Stimulated activated CD4-positive, alpha-beta T cell treated with anti-CD3 and anti-CD28 coated beads, TNF-alpha, amount 100 ng/mL, for 1 hour (primary cell): Measurements from ENCODE around the gene PNLIPRP3.

Experiments
- DNase-seq, 3 donors: peaks; one replicate each; pipeline ENCODE4 v3.0.0-alpha.2; 2020; ENCODE audit warnings: low read depth in 3 of 3, low spot score in 1 of 3

Gene PNLIPRP3

DNA sequence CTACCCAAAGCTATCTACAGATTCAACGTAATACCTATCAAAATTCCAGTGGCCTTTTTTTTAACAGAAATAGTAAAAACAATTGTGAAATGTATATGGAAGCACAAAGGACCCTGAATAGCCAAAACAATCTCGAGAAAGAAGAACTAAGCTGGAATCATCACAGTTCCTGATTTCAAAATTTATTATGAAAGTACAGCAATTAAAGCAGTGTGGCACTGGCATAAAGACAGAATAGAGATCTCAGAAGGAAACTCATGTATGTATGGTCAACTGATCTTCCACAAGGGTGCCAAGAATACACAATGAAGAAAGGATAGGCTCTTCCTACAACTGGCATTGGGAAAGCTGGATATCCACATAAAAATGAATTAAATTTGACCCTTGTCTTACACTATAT, 23.2 kb downstream of the PNLIPRP3 start:
- no peak for DNase-seq

DNA sequence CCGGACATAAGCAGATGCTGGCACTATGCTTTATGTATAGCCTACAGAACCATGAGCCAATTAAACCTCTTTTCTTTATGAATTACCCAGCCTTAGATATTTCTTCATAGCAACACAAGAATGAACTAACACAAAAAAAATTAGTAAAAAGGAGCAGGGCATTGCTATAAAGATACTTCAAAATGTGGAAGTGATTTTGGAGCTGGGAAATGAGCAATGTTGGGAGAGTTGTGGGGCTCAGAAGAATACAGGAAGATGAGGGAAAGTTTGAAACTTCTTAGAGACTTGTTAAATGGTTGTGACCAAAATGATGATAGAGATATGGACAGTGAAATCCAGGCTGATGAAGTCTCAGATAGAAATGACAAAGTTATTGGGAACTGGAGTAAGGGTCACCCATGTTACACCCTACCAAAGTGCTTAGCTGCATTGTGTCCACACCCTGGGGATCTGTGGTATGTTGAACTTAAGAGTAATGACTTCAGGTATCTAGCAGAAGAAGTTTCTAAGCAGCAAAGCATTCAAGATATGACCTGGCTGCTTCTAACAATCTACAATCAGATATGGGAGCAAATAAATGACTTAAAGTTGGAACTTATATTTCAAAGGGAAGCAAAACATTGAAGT, 24.2 kb downstream of the PNLIPRP3 start:
- DNase-seq = no peak

DNA sequence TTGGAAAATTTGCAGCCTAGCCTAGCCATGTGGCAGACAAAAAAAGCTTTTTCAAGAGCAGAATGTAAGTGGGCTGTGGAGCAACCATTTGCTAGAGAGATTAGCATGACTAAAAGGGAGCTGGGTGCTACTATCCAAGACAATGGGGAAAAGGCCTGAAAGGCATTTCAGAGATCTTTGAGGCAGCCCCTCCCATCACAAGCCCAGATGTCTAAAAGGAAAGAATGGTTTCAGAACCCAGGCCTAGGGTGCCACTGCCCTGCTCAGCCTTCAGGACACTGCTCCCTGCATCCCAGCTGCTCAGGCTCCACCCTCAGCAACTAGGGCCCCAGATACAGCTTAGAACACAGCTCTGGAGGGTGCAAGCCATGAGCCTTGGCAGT, 24.7 kb downstream of the PNLIPRP3 start:
- DNase-seq = no peak

DNA sequence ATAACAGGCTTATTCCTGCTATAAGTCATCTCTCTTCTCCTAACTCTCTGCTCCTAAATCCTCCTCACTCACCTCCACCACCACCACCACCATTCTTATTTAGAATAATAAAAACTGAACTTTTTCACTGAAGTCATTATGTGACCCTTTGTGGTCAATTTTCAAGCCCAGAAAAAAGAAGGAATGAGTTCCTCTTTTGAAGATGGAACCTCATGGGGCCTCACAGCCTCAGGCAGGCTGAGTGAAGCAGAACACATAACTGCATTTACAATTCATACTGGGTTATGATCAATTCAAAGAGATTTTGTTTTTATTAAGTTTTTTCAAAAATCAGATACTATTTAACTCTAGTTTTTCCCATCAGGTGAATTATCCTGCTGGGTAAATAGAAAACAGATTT, 29.8 kb downstream of the PNLIPRP3 start:
- DNase-seq = no peak

- DNase-seq = no peak
Measured at GRCh38 chr10:116460219-116460618, 32.6 kb downstream of the PNLIPRP3 start.

- DNase-seq = no peak
Measured at GRCh38 chr10:116461680-116462079, 34.0 kb downstream of the PNLIPRP3 start.

- no peak for DNase-seq
Measured at GRCh38 chr10:116464257-116464656, 36.6 kb downstream of the PNLIPRP3 start.

DNA sequence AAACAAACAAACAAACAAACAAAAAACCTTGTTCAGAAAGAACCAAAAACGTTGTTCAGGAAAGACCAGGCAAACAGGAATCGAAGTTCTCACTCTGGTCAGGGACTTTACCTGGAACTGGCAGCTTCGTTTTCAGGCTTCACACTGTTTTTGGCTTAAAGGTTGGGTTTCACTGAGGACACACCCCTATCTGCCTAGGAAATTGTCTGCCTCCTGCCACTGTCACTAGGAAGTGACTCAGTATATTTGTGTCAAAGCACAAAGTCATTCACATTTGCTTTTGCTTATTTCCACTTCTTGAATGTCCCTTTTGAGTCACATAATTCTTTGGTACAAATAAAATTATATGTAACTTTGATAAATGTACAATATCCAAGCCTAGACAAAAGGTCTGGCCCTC, 37.9 kb downstream of the PNLIPRP3 start:
- no peak for DNase-seq

DNA sequence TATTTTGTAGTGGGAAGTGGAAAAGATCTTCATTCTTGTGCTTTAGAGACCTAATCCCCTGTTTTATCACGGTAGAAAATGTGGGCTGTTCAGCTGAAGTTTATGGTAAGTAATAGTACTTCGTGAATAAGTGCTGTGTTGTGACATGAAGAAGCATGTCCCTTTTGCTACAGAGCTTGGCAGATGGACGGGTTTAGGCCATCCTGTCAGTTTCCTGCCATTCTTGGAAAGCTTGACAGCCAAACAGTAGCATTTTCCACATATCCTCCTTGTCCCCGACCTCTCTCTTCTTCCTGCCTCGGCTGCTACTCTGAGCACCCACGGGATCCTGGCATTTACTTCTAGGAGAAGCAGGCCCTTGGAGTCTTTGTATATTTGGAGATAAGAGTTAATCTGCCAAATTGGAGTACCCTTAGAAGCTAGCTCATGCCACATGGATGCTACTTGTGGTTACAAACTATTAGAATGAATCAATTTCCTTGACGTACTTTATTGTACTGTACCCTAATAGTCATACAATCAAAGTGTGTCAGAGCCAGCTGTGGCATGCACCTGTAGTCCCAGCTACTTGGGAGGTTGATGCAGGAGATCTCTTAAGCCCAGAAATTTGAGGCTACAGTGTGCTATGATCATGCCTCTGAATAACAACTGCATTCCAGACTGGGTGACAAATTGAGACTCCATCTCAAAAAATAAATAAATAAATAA, 39.2 kb downstream of the PNLIPRP3 start:
- DNase-seq = no peak

- no peak for DNase-seq
Measured at GRCh38 chr10:116469437-116469836, 41.8 kb downstream of the PNLIPRP3 start.

- no peak for DNase-seq
Measured at GRCh38 chr10:116470071-116470470, 42.4 kb downstream of the PNLIPRP3 start.

- no peak for DNase-seq
Measured at GRCh38 chr10:116470768-116471415, 43.2 kb downstream of the PNLIPRP3 start.

- DNase-seq = no peak
Measured at GRCh38 chr10:116472891-116473290, 45.2 kb downstream of the PNLIPRP3 start.

GRCh38 chr10:116475866-116476265, 48.2 kb downstream of the PNLIPRP3 start:
- DNase-seq = no peak

- no peak for DNase-seq
Measured at GRCh38 chr10:116476461-116476860, 48.8 kb downstream of the PNLIPRP3 start.

DNA sequence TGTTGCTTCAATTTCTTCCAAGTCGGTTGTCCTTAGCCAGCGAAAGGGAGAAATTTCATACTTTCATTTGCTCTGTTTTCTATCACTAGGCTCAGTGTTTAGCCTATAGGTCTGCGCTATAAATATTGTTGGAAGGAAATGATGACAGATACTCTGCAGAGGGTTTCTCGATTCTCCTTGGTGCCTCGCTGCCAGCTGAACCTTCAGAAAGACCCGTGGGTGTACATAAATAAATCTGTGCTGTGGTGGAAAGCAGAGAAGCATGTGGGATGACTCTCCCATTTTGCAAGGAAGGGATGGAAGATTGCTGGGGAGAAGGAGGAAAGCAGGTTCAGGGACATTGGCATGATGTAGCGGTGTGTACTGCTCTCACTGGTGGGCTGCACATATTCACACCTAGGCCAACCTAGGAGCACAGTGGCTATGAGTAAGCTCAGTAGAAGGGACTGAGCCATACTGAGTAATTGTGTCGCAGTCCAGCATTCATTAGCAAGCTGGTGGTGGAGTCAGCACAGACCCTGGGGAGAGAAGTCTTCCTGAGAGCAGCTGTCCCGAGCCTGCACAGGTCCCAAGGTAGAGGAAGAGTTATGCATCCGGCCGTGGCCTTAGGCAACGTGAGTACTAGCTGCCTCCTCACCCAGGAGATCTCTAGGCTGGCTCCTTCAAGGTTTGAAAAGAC, 50.5 kb downstream of the PNLIPRP3 start:
- no peak for DNase-seq

GRCh38 chr10:116486770-116487448, 59.3 kb downstream of the PNLIPRP3 start:
- no peak for DNase-seq

DNA sequence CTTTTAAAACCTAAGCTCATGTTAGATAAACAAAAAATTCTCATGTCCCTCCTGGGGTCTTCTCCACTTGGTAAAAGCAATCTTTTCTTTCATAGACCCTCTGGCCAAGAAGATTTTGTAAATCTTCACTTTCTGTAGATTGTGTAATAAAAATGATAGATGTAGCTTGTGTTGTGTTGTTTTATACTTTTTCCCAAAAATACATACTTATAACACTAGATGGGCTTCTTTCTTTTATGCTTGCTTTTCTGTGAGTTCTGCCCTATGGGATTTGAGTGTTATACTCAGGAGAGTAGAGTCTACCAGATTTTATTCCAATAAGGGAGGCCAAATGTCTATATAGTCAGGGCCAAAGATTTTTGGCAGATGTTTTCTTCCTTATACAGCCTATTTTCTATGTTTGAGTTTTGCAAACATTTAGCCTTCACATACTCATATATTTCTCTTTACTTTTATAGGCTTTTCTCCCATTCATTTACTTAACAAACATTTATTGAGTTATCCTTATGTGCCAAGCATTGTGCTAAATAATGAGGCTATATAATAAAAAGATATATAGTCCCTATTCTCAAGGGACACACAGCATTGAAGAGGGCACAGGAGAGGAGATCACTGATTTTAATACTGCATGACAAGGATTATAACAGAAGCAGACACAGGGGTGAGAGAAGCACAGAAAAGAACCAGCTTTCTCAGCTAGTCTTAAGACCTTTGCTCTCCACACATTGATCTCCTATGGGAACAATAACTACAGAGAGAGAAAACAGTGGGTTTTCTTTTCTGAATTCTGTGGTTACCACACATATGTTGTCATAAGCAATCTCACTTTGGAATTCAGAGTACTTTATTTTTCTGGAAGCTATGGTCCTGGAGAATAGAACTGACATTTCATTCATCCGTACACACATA, 60.1 kb downstream of the PNLIPRP3 start:
- no peak for DNase-seq

DNA sequence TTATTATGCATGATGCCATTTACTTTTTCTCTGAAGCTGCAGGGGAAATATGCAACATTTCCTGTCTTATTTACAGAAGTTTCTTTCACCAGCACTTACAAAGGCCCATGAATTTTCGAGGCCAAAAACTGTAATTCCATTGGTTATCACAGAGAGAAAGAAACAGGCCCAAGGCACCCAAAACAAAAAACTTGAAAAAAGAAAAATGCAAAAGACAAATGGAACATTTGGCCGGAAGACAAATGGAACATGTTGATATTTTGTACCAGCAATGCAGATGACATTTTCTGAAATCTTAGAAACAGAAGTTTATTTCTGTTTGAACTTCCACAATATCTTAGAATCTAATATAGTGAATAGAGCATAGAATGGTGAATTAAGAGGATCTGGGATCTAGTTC, 61.8 kb downstream of the PNLIPRP3 start:
- no peak for DNase-seq

- DNase-seq = no peak
Measured at GRCh38 chr10:116490028-116490662, 62.5 kb downstream of the PNLIPRP3 start.
